ENCODE results near the gene MTHFS.

DNA sequence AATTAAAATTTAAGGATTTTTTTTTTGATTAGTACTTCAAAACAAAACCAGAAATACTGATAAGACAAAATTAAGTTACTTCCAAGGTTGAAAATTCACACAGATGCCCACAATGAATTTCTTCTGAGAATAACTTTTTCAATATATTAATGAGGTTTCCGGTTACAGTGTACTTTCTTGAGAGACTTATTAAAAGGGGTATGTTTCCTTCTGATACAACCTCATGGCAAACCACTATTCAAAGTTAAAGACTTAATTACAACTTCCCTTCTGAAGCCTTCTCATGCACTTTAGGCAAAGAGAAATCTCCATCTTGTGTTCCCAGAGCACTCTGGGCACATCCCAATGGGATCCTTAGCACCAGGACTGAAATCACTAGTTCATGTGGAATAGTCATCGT is 36.2 kb downstream of the MTHFS start:
- TF ChIP-seq POLR2A (IDR thresholded peaks at IDR 0.05), result no peak
- TF ChIP-seq, protein P1, sequence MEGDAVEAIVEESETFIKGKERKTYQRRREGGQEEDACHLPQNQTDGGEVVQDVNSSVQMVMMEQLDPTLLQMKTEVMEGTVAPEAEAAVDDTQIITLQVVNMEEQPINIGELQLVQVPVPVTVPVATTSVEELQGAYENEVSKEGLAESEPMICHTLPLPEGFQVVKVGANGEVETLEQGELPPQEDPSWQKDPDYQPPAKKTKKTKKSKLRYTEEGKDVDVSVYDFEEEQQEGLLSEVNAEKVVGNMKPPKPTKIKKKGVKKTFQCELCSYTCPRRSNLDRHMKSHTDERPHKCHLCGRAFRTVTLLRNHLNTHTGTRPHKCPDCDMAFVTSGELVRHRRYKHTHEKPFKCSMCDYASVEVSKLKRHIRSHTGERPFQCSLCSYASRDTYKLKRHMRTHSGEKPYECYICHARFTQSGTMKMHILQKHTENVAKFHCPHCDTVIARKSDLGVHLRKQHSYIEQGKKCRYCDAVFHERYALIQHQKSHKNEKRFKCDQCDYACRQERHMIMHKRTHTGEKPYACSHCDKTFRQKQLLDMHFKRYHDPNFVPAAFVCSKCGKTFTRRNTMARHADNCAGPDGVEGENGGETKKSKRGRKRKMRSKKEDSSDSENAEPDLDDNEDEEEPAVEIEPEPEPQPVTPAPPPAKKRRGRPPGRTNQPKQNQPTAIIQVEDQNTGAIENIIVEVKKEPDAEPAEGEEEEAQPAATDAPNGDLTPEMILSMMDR (IDR thresholded peaks at IDR 0.05), result no peak

All from lower leg skin (tissue), 3 donors.